ENCODE results near the gene TSPEAR. TPM values are rescaled to one million over a fixed set of nuclear protein-coding genes. Genes with fewer than 3 reads are reported as not detected.
A peak's percentile ranks its signal among the peaks of the same experiment; 100 is the strongest.

Gene TSPEAR
- total and polyA plus RNA-seq, 2 donors (not counting 1 experiment from before 2014, with no cell fraction given), result not detected

- H3K9me3 ChIP-seq (ENCODE audit: control insufficient read depth, insufficient read depth, low read depth, low read length), result no peaks in the 10 kb centered on the region
These were observed 199.5 kb downstream of the TSPEAR start for GRCh38 chr21:44511938-44512275.

DNA sequence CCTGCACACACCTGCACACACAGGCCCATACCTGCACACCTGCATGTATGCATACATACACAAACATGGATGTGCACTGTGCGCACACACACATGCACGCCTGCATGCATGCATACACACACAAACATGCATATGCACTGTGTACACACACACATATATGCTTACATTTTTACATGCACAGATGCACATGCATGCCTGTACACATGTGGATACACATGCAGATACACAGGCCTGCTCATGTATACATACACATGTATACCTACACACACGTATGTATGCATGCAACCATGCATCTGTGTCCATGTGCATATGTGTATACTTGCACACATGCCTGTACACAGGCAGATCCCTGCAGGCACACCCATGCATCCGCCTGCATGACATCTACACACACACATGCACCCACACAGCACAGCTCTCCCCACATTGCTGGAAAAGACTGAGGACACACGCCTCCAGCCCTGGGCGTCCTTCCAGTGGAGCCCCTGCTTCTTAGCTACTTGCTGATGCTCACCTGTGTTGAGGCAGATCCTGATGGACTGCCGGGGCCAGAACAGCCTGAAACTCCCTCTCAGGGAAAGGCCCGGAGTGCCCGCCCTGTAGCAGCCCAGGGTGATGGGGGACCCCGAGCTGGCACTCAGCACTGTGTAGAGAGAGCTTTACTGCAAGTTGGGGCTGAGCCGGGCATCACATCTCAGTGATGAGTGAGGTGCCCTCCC lies 200.0 kb downstream of the TSPEAR start:
- Histone ChIP-seq H3K9ac (ENCODE audit: insufficient read depth, low read length) (no peak overlapping the region), H3K27ac (ENCODE audit: insufficient read depth, low read length) (no peak overlapping the region), H3K27me3 (ENCODE audit: control insufficient read depth, insufficient read depth, low read length) (no peaks in the 10 kb centered on the region), H3K36me3 (ENCODE audit: control insufficient read depth, insufficient read depth, low read length) (no peaks in the 10 kb centered on the region), H3K4me1 (ENCODE audit: control insufficient read depth, extremely low read depth, insufficient read depth, low read length) (no peaks in the 10 kb centered on the region), H3K9me3 (ENCODE audit: control insufficient read depth, insufficient read depth, low read depth, low read length) (no peaks in the 10 kb centered on the region), H2AFZ (ENCODE audit: low read length) (no peak overlapping the region), H3K4me2 (ENCODE audit: extremely low read depth, insufficient read depth, low read length) (no peak overlapping the region), H3K4me3 (replicated peaks in 1 of 4; ENCODE audit: control extremely low read depth in 1 of 4, insufficient read depth in 1 of 4, low read depth in 3 of 4, low read length in 4 of 4) (no peak overlapping the region), H4K20me1 (ENCODE audit: control insufficient read depth, extremely low read depth, insufficient read depth, low read length) (no peaks in the 10 kb centered on the region), H3K79me2 (ENCODE audit: control insufficient read depth, insufficient read depth, low read length) (no peaks in the 10 kb centered on the region)
- DNase-seq (ENCODE audit: low read depth in 2 of 2), result no peak
- TF ChIP-seq CTCF (conservative IDR thresholded peaks at IDR 0.05 in 1 of 2, IDR thresholded peaks at IDR 0.05 in 1 of 2; ENCODE audit: low read depth in 1 of 2, low read length in 2 of 2), result no peak
- no peak for TF ChIP-seq EZH2 (IDR thresholded peaks at IDR 0.05; ENCODE audit: low read length, missing control alignments)

More at GRCh38 chr21:44511938-44512275, 199.5 kb downstream of the TSPEAR start:
- Histone ChIP-seq H3K9ac (ENCODE audit: insufficient read depth, low read length) (no peak overlapping the region), H3K4me3 (replicated peaks in 1 of 4; ENCODE audit: control extremely low read depth in 1 of 4, insufficient read depth in 1 of 4, low read depth in 3 of 4, low read length in 4 of 4) (no peak overlapping the region), H3K27me3 (ENCODE audit: control insufficient read depth, insufficient read depth, low read length) (no peaks in the 10 kb centered on the region), H3K79me2 (ENCODE audit: control insufficient read depth, insufficient read depth, low read length) (no peaks in the 10 kb centered on the region), H4K20me1 (ENCODE audit: control insufficient read depth, extremely low read depth, insufficient read depth, low read length) (no peaks in the 10 kb centered on the region), H2AFZ (ENCODE audit: low read length) (no peak overlapping the region), H3K4me1 (ENCODE audit: control insufficient read depth, extremely low read depth, insufficient read depth, low read length) (no peaks in the 10 kb centered on the region), H3K27ac (ENCODE audit: insufficient read depth, low read length) (no peak overlapping the region), H3K4me2 (ENCODE audit: extremely low read depth, insufficient read depth, low read length) (no peak overlapping the region), H3K36me3 (ENCODE audit: control insufficient read depth, insufficient read depth, low read length) (no peaks in the 10 kb centered on the region)
- TF ChIP-seq CTCF (conservative IDR thresholded peaks at IDR 0.05 in 1 of 2, IDR thresholded peaks at IDR 0.05 in 1 of 2; ENCODE audit: low read depth in 1 of 2, low read length in 2 of 2) (no peak), EZH2 (IDR thresholded peaks at IDR 0.05; ENCODE audit: low read length, missing control alignments) (no peak)
- DNase-seq (ENCODE audit: low read depth in 2 of 2), result no peak

GRCh38 chr21:44510508-44511218 lies 200.7 kb downstream of the TSPEAR start:
- Histone ChIP-seq H3K36me3 (ENCODE audit: control insufficient read depth, insufficient read depth, low read length) (no peaks in the 10 kb centered on the region), H3K27ac (ENCODE audit: insufficient read depth, low read length) (no peak overlapping the region), H3K9me3 (ENCODE audit: control insufficient read depth, insufficient read depth, low read depth, low read length) (no peaks in the 10 kb centered on the region), H3K4me3 (replicated peaks in 1 of 4; ENCODE audit: control extremely low read depth in 1 of 4, insufficient read depth in 1 of 4, low read depth in 3 of 4, low read length in 4 of 4) (no peak overlapping the region), H3K27me3 (ENCODE audit: control insufficient read depth, insufficient read depth, low read length) (no peaks in the 10 kb centered on the region), H3K9ac (ENCODE audit: insufficient read depth, low read length) (no peak overlapping the region), H3K4me2 (ENCODE audit: extremely low read depth, insufficient read depth, low read length) (no peak overlapping the region), H4K20me1 (ENCODE audit: control insufficient read depth, extremely low read depth, insufficient read depth, low read length) (no peaks in the 10 kb centered on the region), H2AFZ (ENCODE audit: low read length) (no peak overlapping the region), H3K79me2 (ENCODE audit: control insufficient read depth, insufficient read depth, low read length) (no peaks in the 10 kb centered on the region), H3K4me1 (ENCODE audit: control insufficient read depth, extremely low read depth, insufficient read depth, low read length) (no peaks in the 10 kb centered on the region)
- DNase-seq (ENCODE audit: low read depth in 2 of 2), result peak in 1 of 2 donors; percentile 17
- TF ChIP-seq EZH2 (IDR thresholded peaks at IDR 0.05; ENCODE audit: low read length, missing control alignments) (no peak), CTCF (conservative IDR thresholded peaks at IDR 0.05 in 1 of 2, IDR thresholded peaks at IDR 0.05 in 1 of 2; ENCODE audit: low read depth in 1 of 2, low read length in 2 of 2) (peak; percentile 20 to 47)

All from fibroblast of lung (primary cell).